GM23338 (cell line): ENCODE measurements around the gene CLSTN2.

Experiments used
- CREB1 ChIP-seq: fragments of 250-450 bp; sonication (Bioruptor Pico); IDR thresholded peaks from 2 replicates; pipeline ENCODE4 v1.5.0; 2020; ENCODE audit warnings: low read depth, mild to moderate bottlenecking, moderate library complexity
- EZH2 ChIP-seq: fragments of 200-600 bp; sonication (generic); IDR thresholded peaks from one replicate; pipeline ENCODE4 v1.8.0; 2017; ENCODE audit warnings: antibody characterized with exemption, mild to moderate bottlenecking, low read depth; ENCODE audit not compliant: unreplicated experiment
- EZH2phosphoT487 ChIP-seq: fragments of 200-600 bp; sonication (generic); IDR thresholded peaks from one replicate; pipeline ENCODE4 v1.8.1; 2018; ENCODE audit warnings: antibody characterized with exemption; ENCODE audit not compliant: unreplicated experiment
- JUNB ChIP-seq: IDR thresholded peaks from one replicate; pipeline ENCODE4 v1.6.1; 2016; ENCODE audit warnings: antibody characterized with exemption; ENCODE audit not compliant: unreplicated experiment
- NANOG ChIP-seq: IDR thresholded peaks from 2 replicates; pipeline ENCODE4 v1.6.1; 2016; ENCODE audit warnings: antibody characterized with exemption, borderline replicate concordance
- POLR2AphosphoS5 ChIP-seq: IDR thresholded peaks from 2 replicates; pipeline ENCODE4 v1.6.1; 2016; ENCODE audit warnings: antibody characterized with exemption, low read depth
- STAT1 ChIP-seq: IDR thresholded peaks from one replicate; pipeline ENCODE4 v1.6.1; 2016; ENCODE audit warnings: antibody characterized with exemption; ENCODE audit not compliant: unreplicated experiment
- TF ChIP-seq, protein P1 (sequence below), 2 experiments: fragments of 200-600 bp in 1 of 2; sonication (generic) in 1 of 2; conservative IDR thresholded peaks; 2 replicates each; pipeline versions ENCODE4 v1.5.1 to v1.6.1; 2016 to 2017; ENCODE audit warnings: antibody characterized with exemption in 2 of 2, low read depth in 2 of 2, mild to moderate bottlenecking in 2 of 2, moderate library complexity in 1 of 2
- TF ChIP-seq, protein P2 (sequence below): IDR thresholded peaks from one replicate; pipeline ENCODE4 v1.6.1; 2018; ENCODE audit warnings: antibody characterized with exemption; ENCODE audit not compliant: unreplicated experiment

DNA sequence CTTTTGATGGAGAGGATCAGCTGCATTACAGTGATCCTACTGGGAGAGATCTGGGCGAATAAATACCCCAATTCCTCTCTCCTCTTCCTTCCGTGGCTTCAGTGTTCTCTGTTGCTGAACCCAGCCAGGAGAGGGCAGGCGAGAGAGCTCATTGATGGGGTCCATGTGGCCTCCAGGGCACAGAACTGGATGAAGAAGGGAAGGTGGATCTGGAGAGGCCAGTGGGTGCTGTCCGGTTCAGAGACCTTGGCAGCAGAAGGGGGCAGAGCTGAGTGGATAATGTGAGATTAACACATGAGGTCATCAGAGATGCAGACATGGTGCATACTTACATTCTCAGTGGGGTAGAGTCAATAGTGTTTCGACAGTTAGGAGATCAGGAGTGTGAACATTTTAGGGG is 193.6 kb downstream of the CLSTN2 start:
- TF ChIP-seq, protein P1, sequence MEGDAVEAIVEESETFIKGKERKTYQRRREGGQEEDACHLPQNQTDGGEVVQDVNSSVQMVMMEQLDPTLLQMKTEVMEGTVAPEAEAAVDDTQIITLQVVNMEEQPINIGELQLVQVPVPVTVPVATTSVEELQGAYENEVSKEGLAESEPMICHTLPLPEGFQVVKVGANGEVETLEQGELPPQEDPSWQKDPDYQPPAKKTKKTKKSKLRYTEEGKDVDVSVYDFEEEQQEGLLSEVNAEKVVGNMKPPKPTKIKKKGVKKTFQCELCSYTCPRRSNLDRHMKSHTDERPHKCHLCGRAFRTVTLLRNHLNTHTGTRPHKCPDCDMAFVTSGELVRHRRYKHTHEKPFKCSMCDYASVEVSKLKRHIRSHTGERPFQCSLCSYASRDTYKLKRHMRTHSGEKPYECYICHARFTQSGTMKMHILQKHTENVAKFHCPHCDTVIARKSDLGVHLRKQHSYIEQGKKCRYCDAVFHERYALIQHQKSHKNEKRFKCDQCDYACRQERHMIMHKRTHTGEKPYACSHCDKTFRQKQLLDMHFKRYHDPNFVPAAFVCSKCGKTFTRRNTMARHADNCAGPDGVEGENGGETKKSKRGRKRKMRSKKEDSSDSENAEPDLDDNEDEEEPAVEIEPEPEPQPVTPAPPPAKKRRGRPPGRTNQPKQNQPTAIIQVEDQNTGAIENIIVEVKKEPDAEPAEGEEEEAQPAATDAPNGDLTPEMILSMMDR (conservative IDR thresholded peaks at IDR 0.05; ENCODE audit: low read depth in 2 of 2): peak; percentile 69 to 93
- TF ChIP-seq STAT1 (no peak), POLR2AphosphoS5 (no peak), EZH2phosphoT487 (no peak), EZH2 (no peak), NANOG (no peak), CREB1 (no peak), JUNB (no peak)
- TF ChIP-seq, protein P2, sequence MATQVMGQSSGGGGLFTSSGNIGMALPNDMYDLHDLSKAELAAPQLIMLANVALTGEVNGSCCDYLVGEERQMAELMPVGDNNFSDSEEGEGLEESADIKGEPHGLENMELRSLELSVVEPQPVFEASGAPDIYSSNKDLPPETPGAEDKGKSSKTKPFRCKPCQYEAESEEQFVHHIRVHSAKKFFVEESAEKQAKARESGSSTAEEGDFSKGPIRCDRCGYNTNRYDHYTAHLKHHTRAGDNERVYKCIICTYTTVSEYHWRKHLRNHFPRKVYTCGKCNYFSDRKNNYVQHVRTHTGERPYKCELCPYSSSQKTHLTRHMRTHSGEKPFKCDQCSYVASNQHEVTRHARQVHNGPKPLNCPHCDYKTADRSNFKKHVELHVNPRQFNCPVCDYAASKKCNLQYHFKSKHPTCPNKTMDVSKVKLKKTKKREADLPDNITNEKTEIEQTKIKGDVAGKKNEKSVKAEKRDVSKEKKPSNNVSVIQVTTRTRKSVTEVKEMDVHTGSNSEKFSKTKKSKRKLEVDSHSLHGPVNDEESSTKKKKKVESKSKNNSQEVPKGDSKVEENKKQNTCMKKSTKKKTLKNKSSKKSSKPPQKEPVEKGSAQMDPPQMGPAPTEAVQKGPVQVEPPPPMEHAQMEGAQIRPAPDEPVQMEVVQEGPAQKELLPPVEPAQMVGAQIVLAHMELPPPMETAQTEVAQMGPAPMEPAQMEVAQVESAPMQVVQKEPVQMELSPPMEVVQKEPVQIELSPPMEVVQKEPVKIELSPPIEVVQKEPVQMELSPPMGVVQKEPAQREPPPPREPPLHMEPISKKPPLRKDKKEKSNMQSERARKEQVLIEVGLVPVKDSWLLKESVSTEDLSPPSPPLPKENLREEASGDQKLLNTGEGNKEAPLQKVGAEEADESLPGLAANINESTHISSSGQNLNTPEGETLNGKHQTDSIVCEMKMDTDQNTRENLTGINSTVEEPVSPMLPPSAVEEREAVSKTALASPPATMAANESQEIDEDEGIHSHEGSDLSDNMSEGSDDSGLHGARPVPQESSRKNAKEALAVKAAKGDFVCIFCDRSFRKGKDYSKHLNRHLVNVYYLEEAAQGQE: no peak
